Thyroid gland (tissue), 4 donors: ENCODE measurements around the gene RUFY3. TPM values are rescaled to one million over a fixed set of nuclear protein-coding genes. Genes with fewer than 3 reads are reported as not detected.

Experiments
- DNase-seq, 2 donors: peaks; one replicate each; pipeline ENCODE4 v3.0.0-alpha.2; 2019
- H3K27ac ChIP-seq, 3 donors: fragments of 200-600 bp; sonication (generic); 1 replicate in 2 of 3; 2 replicates in 1 of 3; pipeline ENCODE4 v1.5.1; 2016 to 2019; ENCODE audit warnings: mild to moderate bottlenecking in 1 of 3, moderate library complexity in 1 of 3
- H3K27me3 ChIP-seq: fragments of 200-600 bp; sonication (generic); one replicate; pipeline ENCODE4 v1.5.1; 2019
- H3K36me3 ChIP-seq, 2 donors: fragments of 200-600 bp; sonication (generic); one replicate each; pipeline ENCODE4 v1.5.1; 2016 to 2019
- H3K4me1 ChIP-seq, 2 donors: fragments of 200-600 bp; sonication (generic); one replicate each; pipeline ENCODE4 v1.5.1; 2017 to 2019
- H3K4me3 ChIP-seq, 3 donors: fragments of 200-600 bp; sonication (generic); replicated peaks in 1 of 3; 1 replicate in 2 of 3; 2 replicates in 1 of 3; pipeline ENCODE4 v1.5.1; 2016; ENCODE audit warnings: mild to moderate bottlenecking in 1 of 3
- H3K9me3 ChIP-seq: fragments of 200-600 bp; sonication (generic); one replicate; pipeline ENCODE4 v1.5.1; 2017
- CTCF ChIP-seq, 6 experiments: fragments of 200-600 bp in 3 of 6; fragments of 450-650 bp in 3 of 6; sonication (generic) in 3 of 6; IDR thresholded peaks; one replicate each; pipeline ENCODE4 v1.5.1; 2016 to 2019; ENCODE audit warnings: antibody characterized with exemption in 6 of 6, mild to moderate bottlenecking in 2 of 6, inconsistent platforms in 1 of 6, moderate library complexity in 1 of 6
- POLR2A ChIP-seq, 2 donors: fragments of 450-650 bp; IDR thresholded peaks; one replicate each; pipeline ENCODE4 v1.6.1; 2017; ENCODE audit warnings: antibody characterized with exemption in 2 of 2, mild to moderate bottlenecking in 2 of 2, moderate library complexity in 1 of 2
- WGBS, 2 donors: methylation state at CpG; one replicate each; pipeline ENCODE4 v1.1.5; 2017; 5-methylcytosine and 5-hydroxymethylcytosine counted together
- intact Hi-C: fragments of 100-400 bp; cut with DNase I; formaldehyde crosslinking; loops from one replicate; pipeline ENCODE4 v1.15.1; 2023
- total RNA-seq, 4 donors: library from RNA; depleted of rRNA; stranded (reverse); fragments of >200 nt; gene quantifications; one replicate each; pipeline ENCODE4 v1.2.3, GENCODE V29; 2016

The RUFY3 gene
- total RNA-seq, 4 donors from 2014 or later, result 148 to 242 (median 155) TPM

DNA sequence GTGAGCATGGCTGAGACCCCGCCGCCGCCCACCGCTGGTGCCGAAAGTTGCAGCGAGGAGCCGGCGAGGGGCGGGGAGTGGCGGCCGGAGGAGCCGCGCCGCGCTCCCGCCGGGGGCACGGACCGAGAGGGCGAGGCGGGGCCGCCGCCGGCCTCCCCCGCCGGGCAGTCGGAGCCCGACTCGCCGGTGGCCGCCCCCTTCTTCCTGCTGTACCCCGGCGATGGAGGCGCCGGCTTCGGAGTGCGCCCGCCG is 16.9 kb upstream of the RUFY3 start:
- WGBS, 2 donors, result no CpG with 5 or more reads among the region's 39 CpGs
- intact Hi-C loops, result loop anchor here (10.0 kb wide), 1 partner anchor 130 kb away; the partner anchor contains the start of gene GRSF1
- no peak for TF ChIP-seq CTCF (IDR thresholded peaks at IDR 0.05)
- TF ChIP-seq POLR2A (IDR thresholded peaks at IDR 0.05), result no peak
- DNase-seq, result no peak
- H3K9me3 ChIP-seq, result no peaks in the 10 kb centered on the region
- no peaks in the 10 kb centered on the region for H3K27me3 ChIP-seq
- peaks cover 18 to 32% of the 10 kb centered on the region in 2 donors for H3K4me1 ChIP-seq
- peak overlapping the region; percentile 75 to 86 (median 78) for H3K4me3 ChIP-seq
- H3K27ac ChIP-seq, result peak overlapping the region; percentile 82 to 98 (median 94)
- H3K36me3 ChIP-seq, result no peaks in the 10 kb centered on the region

DNA sequence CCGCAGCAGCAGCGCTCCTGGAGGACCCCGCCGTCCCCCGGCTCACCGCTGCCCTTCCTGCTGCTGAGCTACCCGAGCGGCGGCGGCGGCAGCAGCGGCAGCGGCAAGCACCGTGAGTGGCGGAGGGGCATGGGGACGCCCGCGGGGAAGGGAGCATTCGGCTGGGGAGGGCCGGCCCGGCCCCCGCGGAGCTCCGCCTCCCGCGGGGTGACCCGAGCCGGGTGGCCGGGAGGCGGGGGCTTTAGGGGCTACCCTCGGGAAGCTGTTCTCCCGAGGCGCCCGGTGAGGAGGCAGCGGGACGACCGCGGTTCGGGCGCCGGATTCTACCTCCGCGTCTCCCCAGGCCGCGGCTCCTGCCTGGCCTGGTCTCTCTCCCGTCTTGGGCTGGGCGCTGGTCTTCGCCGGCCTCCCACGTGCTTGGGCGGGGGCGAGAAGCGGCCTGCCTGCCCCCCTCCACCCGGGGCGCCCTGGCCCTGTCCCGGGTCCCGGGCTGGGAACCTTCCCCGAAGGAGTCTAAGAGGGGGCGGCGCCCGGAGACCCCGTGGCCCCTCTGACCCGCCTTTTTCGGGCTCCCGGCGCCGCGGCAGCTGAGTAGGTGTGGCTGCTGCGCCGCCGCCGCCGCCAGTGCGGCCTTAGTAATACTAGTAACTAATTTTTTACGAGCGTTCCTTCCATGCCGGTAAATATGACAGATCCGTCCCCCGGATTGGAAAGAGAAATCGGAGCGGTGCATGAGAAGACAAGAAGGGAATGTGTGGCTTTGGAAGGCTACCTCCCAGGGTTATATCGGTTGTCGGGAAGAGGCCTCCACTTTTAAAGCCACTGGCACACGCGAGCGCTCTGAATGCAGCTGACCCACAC is 16.4 kb upstream of the RUFY3 start:
- TF ChIP-seq CTCF (IDR thresholded peaks at IDR 0.05), result no peak
- peak in 1 of 2 donors; percentile 66 for TF ChIP-seq POLR2A (IDR thresholded peaks at IDR 0.05)
- 0 to 1% methylated on average over 18 to 25 of the region's 86 CpGs for WGBS, 2 donors
- H3K4me1 ChIP-seq, result peaks cover 20 to 32% of the 10 kb centered on the region in 2 donors
- no peaks in the 10 kb centered on the region for H3K9me3 ChIP-seq
- H3K27me3 ChIP-seq, result no peaks in the 10 kb centered on the region
- H3K36me3 ChIP-seq, result no peaks in the 10 kb centered on the region
- intact Hi-C loops, result loop anchor here (10.0 kb wide), 1 partner anchor 129 kb away; the partner anchor contains the start of gene GRSF1
- peak; percentile 82 to 85 for DNase-seq
- peak overlapping the region; percentile 82 to 98 (median 94) for H3K27ac ChIP-seq
- peak overlapping the region; percentile 75 to 86 (median 78) for H3K4me3 ChIP-seq

GRCh38 chr4:70706044-70706461 is 15.7 kb upstream of the RUFY3 start:
- intact Hi-C loops, result loop anchor here (10.0 kb wide), 1 partner anchor 129 kb away; the partner anchor contains the start of gene GRSF1
- H3K27ac ChIP-seq, result peak overlapping the region; percentile 82 to 98 (median 94)
- WGBS, 2 donors, result 10 to 11% methylated on average over 7 of the region's 7 CpGs

GRCh38 chr4:70706516-70706915 is 15.2 kb upstream of the RUFY3 start:
- TF ChIP-seq CTCF (IDR thresholded peaks at IDR 0.05), result no peak
- TF ChIP-seq POLR2A (IDR thresholded peaks at IDR 0.05), result no peak
- peak overlapping the region; percentile 82 to 98 (median 94) for H3K27ac ChIP-seq
- no peak for DNase-seq
- 58 to 84% methylated on average over 1 of the region's 1 CpG for WGBS, 2 donors
- H3K36me3 ChIP-seq, result no peaks in the 10 kb centered on the region
- peaks cover 20 to 38% of the 10 kb centered on the region in 2 donors for H3K4me1 ChIP-seq
- H3K9me3 ChIP-seq, result no peaks in the 10 kb centered on the region
- intact Hi-C loops, result loop anchor here (10.0 kb wide), 1 partner anchor 128 kb away; the partner anchor contains the start of gene GRSF1
- H3K4me3 ChIP-seq, result peak overlapping the region in 2 of 3 donors; percentile 75 to 86
- no peaks in the 10 kb centered on the region for H3K27me3 ChIP-seq

More at GRCh38 chr4:70706044-70706461, 15.7 kb upstream of the RUFY3 start:
- H3K36me3 ChIP-seq, result no peaks in the 10 kb centered on the region
- DNase-seq, result no peak
- peak overlapping the region; percentile 75 to 86 (median 78) for H3K4me3 ChIP-seq
- peaks cover 20 to 33% of the 10 kb centered on the region in 2 donors for H3K4me1 ChIP-seq
- H3K9me3 ChIP-seq, result no peaks in the 10 kb centered on the region
- no peak for TF ChIP-seq POLR2A (IDR thresholded peaks at IDR 0.05)
- TF ChIP-seq CTCF (IDR thresholded peaks at IDR 0.05), result no peak
- no peaks in the 10 kb centered on the region for H3K27me3 ChIP-seq
